Bronchial epithelial cell (primary cell): Measurements from ENCODE around the gene KIAA1217. TPM values are rescaled to one million over a fixed set of nuclear protein-coding genes. Genes with fewer than 3 reads are reported as not detected.
"Not testable (repeated sequence)": the region's sequence is repeated elsewhere in the genome, so short reads cannot be mapped to it uniquely, and the experiment has no call there.

Experiments used
- DNase-seq: peaks from one replicate; pipeline ENCODE4 v3.0.0-alpha.2; 2010; ENCODE audit warnings: low read depth
- FAIRE-seq: peaks from 2 replicates; lab custom pipeline; 2011; peaks lifted over from hg19 to GRCh38; lab: Jason Lieb, UNC
- H3K27me3 ChIP-seq: 2 replicates; pipeline ENCODE4 v1.5.1; 2011; ENCODE audit warnings: low read length; ENCODE audit not compliant: control insufficient read depth, insufficient read depth
- H3K36me3 ChIP-seq: 2 replicates; pipeline ENCODE4 v1.5.1; 2011; ENCODE audit warnings: low read length; ENCODE audit not compliant: control insufficient read depth, insufficient read depth
- H3K4me3 ChIP-seq: 2 replicates; pipeline ENCODE4 v1.5.1; 2011; ENCODE audit warnings: mild to moderate bottlenecking, low read depth, low read length, control low read depth
- CTCF ChIP-seq: IDR thresholded peaks from 2 replicates; pipeline ENCODE4 v1.5.1; 2011; ENCODE audit warnings: mild to moderate bottlenecking, moderate library complexity, low read length, control low read depth, inconsistent platforms; ENCODE audit not compliant: insufficient read depth, severe bottlenecking
- total RNA-seq: library from RNA; depleted of rRNA; stranded (reverse); fragments of >200 nt; gene quantifications from 2 replicates; pipeline ENCODE4 v1.2.1, GENCODE V29; 2014

KIAA1217 gene
- total RNA-seq, 1 donor from 2014 or later = 3.4 TPM

GRCh38 chr10:24318517-24318916 lies 109.6 kb downstream of the KIAA1217 start:
- no peaks in the 10 kb centered on the region for H3K27me3 ChIP-seq
- FAIRE-seq = no peak
- peak; percentile 72 for DNase-seq
- H3K36me3 ChIP-seq = peaks cover 3% of the 10 kb centered on the region
- no peak overlapping the region for H3K4me3 ChIP-seq
- TF ChIP-seq CTCF = no peak

GRCh38 chr10:24320373-24320772 lies 111.4 kb downstream of the KIAA1217 start:
- FAIRE-seq = no peak
- TF ChIP-seq CTCF = no peak

GRCh38 chr10:24324651-24325050 lies 115.7 kb downstream of the KIAA1217 start:
- FAIRE-seq = no peak
- TF ChIP-seq CTCF = no peak
- H3K36me3 ChIP-seq = no peaks in the 10 kb centered on the region
- no peaks in the 10 kb centered on the region for H3K27me3 ChIP-seq
- peak; percentile 88 for DNase-seq
- H3K4me3 ChIP-seq = no peak overlapping the region

More at GRCh38 chr10:24320373-24320772, 111.4 kb downstream of the KIAA1217 start:
- Histone ChIP-seq H3K27me3 (no peaks in the 10 kb centered on the region), H3K4me3 (no peak overlapping the region), H3K36me3 (no peaks in the 10 kb centered on the region)
- DNase-seq = no peak

- TF ChIP-seq CTCF = no peak
- no peaks in the 10 kb centered on the region for H3K27me3 ChIP-seq
- no peak overlapping the region for H3K4me3 ChIP-seq
- FAIRE-seq = no peak
- H3K36me3 ChIP-seq = peaks cover 3% of the 10 kb centered on the region
- peak; percentile 79 for DNase-seq
Observed at GRCh38 chr10:24331457-24331856, 122.5 kb downstream of the KIAA1217 start.

- Histone ChIP-seq H3K27me3 (no peaks in the 10 kb centered on the region), H3K36me3 (peaks cover 3% of the 10 kb centered on the region), H3K4me3 (no peak overlapping the region)
- TF ChIP-seq CTCF = no peak
- FAIRE-seq (no peak), DNase-seq (no peak)
Observed at GRCh38 chr10:24333736-24334135, 124.8 kb downstream of the KIAA1217 start.

GRCh38 chr10:24334279-24334939 lies 125.5 kb downstream of the KIAA1217 start:
- no peak overlapping the region for H3K4me3 ChIP-seq
- no peak for TF ChIP-seq CTCF
- H3K36me3 ChIP-seq = peaks cover 3% of the 10 kb centered on the region
- no peaks in the 10 kb centered on the region for H3K27me3 ChIP-seq
- FAIRE-seq (no peak), DNase-seq (no peak)

- not testable (repeated sequence) for H3K27me3 ChIP-seq, H3K4me3 ChIP-seq, H3K36me3 ChIP-seq, DNase-seq, FAIRE-seq
Observed at GRCh38 chr10:24337723-24338122, 128.8 kb downstream of the KIAA1217 start.
